ENCODE measurements around the gene UCMA. TPM values are rescaled to one million over a fixed set of nuclear protein-coding genes. Genes with fewer than 3 reads are reported as not detected.

UCMA gene
- total RNA-seq, 4 donors from 2014 or later: not detected

DNA sequence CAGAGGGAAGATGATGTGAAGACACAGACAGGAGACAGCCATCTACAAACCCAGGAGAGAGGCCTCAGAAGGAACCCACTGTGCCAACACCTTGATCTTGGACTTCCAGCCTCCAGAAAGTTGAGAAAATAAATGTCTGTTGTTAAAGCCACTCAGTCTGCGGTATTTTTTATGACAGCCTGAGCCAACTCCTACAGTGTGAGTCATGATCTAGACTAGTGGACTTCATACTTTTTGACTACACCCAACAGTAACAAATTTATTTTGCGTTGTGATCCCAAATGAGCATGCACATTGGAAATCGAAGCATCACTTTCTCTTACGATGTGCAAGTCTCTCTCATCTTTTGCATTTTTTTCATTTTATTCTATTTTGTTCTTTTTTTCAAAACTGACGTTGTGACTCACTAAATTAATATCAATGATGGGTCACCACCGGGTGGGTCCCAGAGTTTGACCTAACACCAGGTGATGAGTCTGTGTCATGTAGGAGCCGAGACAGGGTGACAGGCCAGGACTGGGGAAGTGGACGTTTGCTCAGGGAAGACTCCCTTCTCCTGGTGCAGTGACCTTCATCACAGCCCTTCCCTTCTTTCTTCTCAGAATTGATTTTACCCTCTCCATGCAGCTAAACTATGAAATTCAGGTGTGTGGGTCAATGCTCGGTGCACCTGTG lies 36.8 kb upstream of the UCMA start:
- 82 to 87% methylated on average over 9 of the region's 9 CpGs for WGBS, 2 donors
- intact Hi-C loops (cut with DNase I): no loop called here

DNA sequence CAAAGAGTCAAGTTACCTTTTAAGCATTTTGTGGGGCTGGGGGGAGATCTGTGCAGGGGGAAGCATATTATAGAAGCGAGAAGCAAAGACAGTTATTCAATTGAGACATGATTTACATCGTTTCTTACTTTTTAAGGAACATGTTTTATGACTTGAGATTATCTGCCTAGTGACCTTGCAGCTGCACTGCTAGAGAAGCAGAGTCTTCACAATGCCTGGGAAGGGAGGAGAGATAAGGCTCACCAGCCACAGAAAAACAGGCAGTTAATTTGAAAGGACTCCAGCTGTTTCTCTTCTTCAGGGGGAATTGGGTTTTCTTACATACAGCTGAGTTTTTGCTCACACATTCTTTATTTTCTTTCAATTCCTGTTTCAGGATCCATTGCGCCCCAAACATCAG lies 34.7 kb upstream of the UCMA start:
- H3K4me3 ChIP-seq: no peak overlapping the region
- 49 to 55% methylated on average over 3 of the region's 3 CpGs for WGBS, 2 donors
- no peak overlapping the region for H3K27ac ChIP-seq
- H3K36me3 ChIP-seq: no peaks in the 10 kb centered on the region
- DNase-seq: no peak
- H3K9me3 ChIP-seq: no peaks in the 10 kb centered on the region
- TF ChIP-seq, protein P1, sequence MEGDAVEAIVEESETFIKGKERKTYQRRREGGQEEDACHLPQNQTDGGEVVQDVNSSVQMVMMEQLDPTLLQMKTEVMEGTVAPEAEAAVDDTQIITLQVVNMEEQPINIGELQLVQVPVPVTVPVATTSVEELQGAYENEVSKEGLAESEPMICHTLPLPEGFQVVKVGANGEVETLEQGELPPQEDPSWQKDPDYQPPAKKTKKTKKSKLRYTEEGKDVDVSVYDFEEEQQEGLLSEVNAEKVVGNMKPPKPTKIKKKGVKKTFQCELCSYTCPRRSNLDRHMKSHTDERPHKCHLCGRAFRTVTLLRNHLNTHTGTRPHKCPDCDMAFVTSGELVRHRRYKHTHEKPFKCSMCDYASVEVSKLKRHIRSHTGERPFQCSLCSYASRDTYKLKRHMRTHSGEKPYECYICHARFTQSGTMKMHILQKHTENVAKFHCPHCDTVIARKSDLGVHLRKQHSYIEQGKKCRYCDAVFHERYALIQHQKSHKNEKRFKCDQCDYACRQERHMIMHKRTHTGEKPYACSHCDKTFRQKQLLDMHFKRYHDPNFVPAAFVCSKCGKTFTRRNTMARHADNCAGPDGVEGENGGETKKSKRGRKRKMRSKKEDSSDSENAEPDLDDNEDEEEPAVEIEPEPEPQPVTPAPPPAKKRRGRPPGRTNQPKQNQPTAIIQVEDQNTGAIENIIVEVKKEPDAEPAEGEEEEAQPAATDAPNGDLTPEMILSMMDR (IDR thresholded peaks at IDR 0.05): no peak
- intact Hi-C loops (cut with DNase I): no loop called here
- peaks cover 0 to 18% (median 4%) of the 10 kb centered on the region in 3 donors for H3K4me1 ChIP-seq
- H3K27me3 ChIP-seq: no peaks in the 10 kb centered on the region

More for the DNA sequence above, 36.8 kb upstream of the UCMA start:
- peaks cover 0 to 18% (median 4%) of the 10 kb centered on the region in 3 donors for H3K4me1 ChIP-seq
- no peak for DNase-seq
- H3K9me3 ChIP-seq: no peaks in the 10 kb centered on the region
- no peak overlapping the region for H3K4me3 ChIP-seq
- H3K36me3 ChIP-seq: no peaks in the 10 kb centered on the region
- TF ChIP-seq, protein P1 (IDR thresholded peaks at IDR 0.05): no peak
- no peak for TF ChIP-seq POLR2A (IDR thresholded peaks at IDR 0.05)
- no peaks in the 10 kb centered on the region for H3K27me3 ChIP-seq
- H3K27ac ChIP-seq: peak overlapping the region in 1 of 4 donors; percentile 42

DNA sequence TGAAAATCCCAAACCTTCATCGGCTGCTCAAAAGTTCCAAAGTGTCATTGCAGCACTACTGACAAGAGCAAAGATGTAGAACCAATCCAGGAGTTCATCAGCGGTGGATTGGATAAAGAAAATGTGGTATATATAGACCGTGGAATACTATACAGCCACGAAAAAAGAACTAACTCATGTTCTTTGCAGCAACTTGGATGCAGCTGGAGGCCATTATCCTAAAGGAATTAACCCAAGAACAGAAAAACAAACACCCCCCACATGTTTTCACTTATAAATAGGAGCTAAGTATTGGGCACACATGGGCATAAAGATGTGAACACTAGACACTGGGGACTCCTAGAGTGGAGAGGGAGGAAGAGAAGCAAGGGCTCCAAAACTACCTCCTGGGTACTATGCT lies 34.1 kb upstream of the UCMA start:
- Histone ChIP-seq H3K27me3 (no peaks in the 10 kb centered on the region), H3K36me3 (no peaks in the 10 kb centered on the region), H3K4me3 (no peak overlapping the region), H3K27ac (no peak overlapping the region), H3K4me1 (peaks cover 0 to 18% (median 4%) of the 10 kb centered on the region in 3 donors), H3K9me3 (no peaks in the 10 kb centered on the region)
- WGBS, 2 donors: 76 to 82% methylated on average over 4 of the region's 4 CpGs
- DNase-seq: no peak
- intact Hi-C loops (cut with DNase I): no loop called here
- TF ChIP-seq POLR2A (IDR thresholded peaks at IDR 0.05): no peak
- TF ChIP-seq, protein P1 (IDR thresholded peaks at IDR 0.05): no peak

DNA sequence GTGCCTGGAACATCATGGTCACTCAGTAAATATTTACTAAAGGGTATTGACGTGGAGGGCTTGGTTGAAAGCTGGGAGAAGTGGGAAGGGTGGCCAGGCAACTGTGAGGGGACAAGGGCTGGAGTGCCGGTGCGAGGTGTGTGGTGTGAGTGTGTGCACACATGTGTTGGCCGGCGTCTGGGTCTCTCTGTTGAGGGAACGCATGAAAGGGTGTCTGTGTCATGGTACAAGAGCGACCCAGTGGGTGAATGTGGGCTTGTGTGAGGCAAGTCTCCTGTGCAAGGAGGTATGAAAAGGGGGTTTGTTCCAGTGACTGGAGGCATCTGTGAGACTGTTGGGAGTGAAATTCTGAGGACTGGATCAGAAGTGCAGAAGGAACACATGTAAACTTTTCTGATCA lies 29.4 kb upstream of the UCMA start:
- DNase-seq: no peak

DNA sequence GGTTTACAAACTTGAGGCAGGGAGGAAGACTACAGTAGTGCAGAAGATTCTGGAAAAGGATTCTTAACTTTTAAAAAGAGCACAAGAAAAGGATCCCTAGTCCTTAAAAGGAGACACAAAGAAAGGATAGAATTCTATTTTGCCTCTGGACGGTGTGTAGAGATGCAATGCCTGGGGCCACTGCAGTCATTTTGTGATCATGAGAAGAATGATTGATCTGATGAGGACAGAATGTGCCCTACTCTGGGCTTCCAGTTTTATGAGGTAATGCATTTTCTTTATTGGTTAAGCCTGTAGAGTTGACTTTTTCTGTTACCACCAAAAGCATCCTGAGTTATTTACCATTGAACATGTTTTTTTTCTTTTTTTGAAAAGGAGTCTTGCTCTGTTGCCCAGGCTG lies 28.3 kb upstream of the UCMA start:
- H3K27ac ChIP-seq: no peak overlapping the region
- no peaks in the 10 kb centered on the region for H3K27me3 ChIP-seq
- H3K4me3 ChIP-seq: no peak overlapping the region
- no peaks in the 10 kb centered on the region for H3K9me3 ChIP-seq
- DNase-seq: no peak
- H3K36me3 ChIP-seq: no peaks in the 10 kb centered on the region
- 85 to 91% methylated on average over 1 of the region's 1 CpG for WGBS, 2 donors
- intact Hi-C loops (cut with DNase I): no loop called here
- no peak for TF ChIP-seq POLR2A (IDR thresholded peaks at IDR 0.05)
- TF ChIP-seq, protein P1 (IDR thresholded peaks at IDR 0.05): no peak
- no peaks in the 10 kb centered on the region for H3K4me1 ChIP-seq

More for the DNA sequence above, 29.4 kb upstream of the UCMA start:
- no peak for TF ChIP-seq POLR2A (IDR thresholded peaks at IDR 0.05)
- TF ChIP-seq, protein P1 (IDR thresholded peaks at IDR 0.05): no peak
- no peaks in the 10 kb centered on the region for H3K9me3 ChIP-seq
- H3K27ac ChIP-seq: no peak overlapping the region
- H3K4me3 ChIP-seq: no peak overlapping the region
- H3K36me3 ChIP-seq: no peaks in the 10 kb centered on the region
- H3K4me1 ChIP-seq: no peaks in the 10 kb centered on the region
- H3K27me3 ChIP-seq: no peaks in the 10 kb centered on the region
- 72 to 87% methylated on average over 6 to 7 of the region's 7 CpGs for WGBS, 2 donors
- intact Hi-C loops (cut with DNase I): no loop called here
